HG02938 (cell line): ENCODE data around the gene TM4SF20.
A peak's percentile ranks its signal among the peaks of the same experiment; 100 is the strongest.

Experiments
- ATAC-seq: cut with Tn5 transposase; IDR thresholded peaks from one replicate; pipeline ENCODE4 v1.9.1; 2021; ENCODE audit warnings: mild to moderate bottlenecking, moderate library complexity; ENCODE audit not compliant: unreplicated experiment

TM4SF20 gene, protein sequence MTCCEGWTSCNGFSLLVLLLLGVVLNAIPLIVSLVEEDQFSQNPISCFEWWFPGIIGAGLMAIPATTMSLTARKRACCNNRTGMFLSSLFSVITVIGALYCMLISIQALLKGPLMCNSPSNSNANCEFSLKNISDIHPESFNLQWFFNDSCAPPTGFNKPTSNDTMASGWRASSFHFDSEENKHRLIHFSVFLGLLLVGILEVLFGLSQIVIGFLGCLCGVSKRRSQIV

DNA sequence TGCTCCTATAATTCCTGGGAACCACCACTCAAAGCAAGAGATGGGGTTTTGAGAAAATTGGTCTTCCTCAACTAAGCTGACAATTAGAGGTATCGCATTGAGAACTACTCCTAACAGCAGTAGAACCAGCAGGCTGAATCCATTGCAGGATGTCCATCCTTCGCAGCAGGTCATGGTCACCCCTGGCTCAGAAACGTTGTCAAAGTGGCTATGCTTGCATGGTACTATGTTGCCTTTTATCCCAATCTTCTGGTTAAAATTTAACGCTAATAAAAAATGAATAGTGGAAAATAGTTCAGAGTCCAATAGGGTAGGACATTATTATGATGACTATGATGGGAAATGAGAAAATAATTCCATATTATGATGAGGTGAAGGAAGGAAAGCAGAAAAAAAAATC lies at the start of gene TM4SF20:
Gene TM4SF20, minus strand, starts transcription at position 212 of the 400 bp plus-strand sequence. Its CDS starts 38 bp downstream, at position 174.
- ATAC-seq = no peak

DNA sequence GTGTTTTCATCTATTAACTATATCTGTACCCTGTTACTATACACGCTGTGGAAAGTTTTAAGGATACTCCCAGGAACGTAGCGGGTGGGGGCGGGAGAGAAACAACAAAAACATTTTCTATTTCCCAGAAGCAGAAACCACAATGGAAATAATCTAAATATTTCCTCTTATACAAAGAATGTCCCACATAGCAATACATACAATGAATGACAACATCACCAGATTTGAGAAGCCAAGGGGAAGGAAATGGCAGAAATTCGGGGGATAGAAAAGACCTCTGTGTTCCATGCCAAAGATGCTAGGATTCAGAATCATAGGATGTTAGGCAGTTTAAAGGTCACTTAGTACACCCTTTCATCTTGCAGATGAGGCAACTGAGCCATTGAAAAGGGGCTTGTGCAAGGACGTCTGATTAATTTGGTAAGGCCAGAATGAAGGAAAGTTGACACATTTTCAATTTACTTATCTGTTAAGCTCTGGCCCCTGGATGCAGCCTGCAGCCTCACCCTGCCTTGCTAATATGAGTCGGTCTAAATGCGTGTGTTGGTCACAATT lies 49.7 kb upstream of the TM4SF20 start:
- ATAC-seq = no peak

DNA sequence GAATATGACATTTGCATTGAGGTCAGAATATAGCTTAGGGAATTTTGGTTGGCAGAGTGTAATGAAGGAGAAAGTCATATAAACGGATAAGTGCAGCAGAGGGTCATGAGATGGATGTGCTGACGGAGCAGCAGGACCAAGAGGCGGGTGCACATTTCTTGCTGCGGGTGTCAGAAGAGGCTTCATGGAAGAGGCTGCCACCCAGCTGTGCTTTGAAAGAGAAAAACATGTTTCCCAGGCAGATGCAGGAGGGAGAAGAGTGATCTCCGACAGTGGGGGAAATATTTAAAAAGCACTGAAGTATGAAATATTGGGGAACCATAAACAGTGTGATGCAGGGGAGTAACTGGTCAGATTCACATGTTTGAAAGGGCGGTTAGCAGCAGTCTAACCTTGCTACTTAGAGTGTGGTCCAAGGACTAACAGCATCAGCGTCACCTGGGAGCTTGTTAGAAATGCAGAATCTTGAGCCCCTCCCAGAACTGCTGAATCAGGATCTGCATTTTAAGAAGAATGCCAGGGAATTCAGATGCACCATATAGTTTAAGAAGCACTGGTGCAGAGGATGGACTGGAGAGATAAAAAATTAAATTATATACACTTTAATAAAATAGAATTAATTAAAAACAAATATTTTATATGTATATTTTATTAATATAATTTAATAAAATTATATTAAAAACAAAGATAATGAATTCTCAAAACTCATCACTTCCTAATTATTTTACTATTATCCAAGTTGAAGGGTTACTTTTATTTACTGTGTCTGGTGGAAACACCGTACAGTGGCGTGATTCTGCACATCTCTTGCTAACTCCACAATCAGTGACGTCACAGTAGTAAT lies 44.8 kb upstream of the TM4SF20 start:
- no peak for ATAC-seq

DNA sequence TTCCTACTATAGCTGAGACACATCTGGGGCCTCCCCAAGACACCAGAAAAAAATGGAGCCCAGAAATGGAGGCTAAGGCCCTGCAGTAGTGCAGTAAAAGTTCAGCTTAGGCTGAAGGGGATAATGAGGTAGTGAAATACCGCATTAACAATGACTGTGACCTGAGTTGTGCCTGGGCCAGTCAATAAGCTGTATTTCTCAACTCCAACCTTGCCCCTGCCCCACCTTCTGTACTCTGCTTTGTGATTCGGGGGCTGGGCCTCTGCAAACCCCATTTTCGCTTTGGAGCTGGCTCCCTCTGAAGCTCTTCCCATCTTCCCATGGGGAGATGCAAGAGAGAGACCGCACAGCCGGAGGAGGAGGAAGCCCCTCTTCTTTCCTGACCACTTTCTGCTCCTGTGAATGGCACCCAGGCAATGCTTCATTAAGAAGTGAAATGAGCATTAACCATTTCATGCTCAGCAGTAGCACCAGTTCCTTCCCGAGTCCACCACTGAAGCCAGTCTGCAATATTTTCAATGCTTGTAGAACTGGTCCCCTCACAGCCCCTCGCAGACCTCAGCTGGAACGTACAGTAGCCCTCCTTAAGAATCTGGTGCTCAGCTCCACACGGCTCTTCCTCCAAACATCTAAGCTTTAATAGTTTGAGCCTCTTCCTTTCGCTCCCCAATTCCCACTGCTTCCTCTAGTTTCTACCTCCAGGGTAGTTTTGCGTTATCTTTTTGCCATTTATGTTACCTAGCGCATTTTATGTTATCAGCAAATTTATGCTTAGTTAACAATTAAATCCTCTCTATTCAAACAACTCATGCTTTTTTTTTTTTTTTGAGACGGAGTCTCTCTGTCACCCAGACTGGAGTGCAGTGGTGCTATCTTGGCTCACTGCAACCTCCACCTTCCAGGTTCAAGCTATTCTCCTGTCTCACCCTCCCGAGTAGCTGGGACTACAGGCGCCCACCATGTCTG lies 41.3 kb upstream of the TM4SF20 start:
- no peak for ATAC-seq

DNA sequence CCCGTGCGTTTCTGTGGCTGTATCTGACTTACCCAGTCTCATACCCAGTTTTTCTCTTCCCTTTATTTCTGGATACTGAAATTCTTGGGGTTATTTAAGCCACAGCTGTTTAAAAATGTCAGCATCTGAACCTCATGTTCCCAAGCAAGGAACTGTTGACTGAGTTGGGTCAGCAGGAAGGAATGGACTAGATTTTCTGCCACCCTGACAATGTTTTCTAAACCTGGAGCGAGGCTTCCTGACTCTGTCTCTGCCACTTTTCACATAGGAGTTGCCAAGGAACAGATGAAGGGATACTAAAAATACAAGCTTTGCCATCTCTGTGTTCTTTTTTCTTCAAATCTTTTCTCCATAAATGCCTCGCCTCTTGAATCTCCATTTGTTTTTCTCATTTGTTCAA lies 37.6 kb upstream of the TM4SF20 start:
- ATAC-seq = no peak

DNA sequence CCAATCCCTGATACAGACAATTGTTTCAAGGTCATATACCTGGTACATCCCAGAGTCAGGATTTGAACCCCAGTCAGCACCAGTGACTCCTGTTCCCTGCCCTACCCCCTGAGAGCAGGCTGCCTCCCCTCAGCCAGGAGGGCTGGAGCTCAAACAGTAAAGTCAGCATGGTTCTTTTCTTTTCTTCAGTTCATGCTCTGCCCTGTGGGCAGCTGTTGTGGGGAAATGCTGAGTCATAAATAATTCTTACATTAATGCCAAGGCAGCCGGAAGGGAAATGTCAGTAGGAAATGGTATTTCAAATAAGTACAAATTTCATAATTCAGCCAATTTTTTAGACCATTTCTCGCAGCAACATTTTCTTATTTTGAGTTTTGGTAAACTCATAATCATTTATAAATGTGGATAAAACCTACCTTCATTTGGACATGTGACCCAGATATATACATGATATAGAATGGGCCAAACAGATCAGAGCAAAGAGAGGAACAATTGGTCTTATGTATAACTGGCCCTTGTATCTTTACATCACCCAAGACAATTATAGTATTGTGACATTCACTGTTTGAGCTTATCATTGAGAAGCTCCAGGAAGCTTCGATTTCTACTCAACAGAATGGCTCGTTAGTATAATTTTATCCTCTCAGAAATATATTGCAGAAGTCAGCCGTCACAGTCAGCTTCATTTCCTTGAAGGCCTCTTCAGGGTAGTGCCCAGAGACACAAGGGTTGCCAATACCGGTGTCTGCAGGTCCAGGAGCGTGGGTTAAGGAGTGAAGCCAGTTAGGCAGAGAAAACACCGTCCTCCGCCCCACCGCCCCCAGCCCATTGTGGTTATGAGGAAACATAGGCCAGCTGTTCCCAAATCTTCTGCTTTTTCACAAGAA lies 36.7 kb upstream of the TM4SF20 start:
- peak; percentile 48 for ATAC-seq

DNA sequence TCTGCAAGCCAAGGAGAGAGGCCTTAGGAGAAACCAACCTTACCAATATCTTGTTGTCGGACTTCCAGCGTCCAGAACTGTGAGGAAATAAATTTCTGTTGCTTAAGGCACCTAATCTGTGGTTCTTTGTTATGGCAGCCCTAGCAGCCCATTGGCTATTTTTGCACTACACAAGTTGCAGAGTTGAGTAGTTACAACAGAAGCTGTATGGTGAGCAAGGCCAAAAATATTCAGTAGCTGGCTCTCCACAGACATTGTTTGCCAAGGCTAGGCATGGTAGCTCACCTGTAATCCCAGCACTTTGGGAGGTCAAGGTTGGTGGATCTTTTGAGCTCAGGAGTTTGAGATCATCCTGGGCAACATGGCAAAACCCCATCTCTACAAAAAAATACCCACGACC lies 35.7 kb upstream of the TM4SF20 start:
- ATAC-seq = no peak

DNA sequence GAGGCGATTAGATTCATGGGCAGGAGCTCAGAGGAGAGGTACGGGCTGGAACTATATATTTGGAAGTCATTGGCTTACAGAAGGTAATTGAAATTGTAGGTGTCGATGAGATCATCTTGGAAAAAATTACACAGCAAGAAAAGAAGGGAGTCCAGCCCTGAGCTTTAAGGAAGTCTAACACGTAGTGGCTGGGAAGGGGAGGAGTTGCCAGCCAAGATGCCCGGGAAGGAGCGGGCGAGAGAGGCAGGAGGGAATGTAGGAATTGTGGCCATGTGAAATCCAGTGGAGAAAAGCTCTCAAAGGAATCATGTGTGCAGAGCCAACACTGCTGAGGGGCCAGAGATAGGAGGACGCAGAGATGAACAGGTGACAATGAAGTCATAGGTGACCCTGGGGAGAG lies 34.3 kb upstream of the TM4SF20 start:
- ATAC-seq = no peak

DNA sequence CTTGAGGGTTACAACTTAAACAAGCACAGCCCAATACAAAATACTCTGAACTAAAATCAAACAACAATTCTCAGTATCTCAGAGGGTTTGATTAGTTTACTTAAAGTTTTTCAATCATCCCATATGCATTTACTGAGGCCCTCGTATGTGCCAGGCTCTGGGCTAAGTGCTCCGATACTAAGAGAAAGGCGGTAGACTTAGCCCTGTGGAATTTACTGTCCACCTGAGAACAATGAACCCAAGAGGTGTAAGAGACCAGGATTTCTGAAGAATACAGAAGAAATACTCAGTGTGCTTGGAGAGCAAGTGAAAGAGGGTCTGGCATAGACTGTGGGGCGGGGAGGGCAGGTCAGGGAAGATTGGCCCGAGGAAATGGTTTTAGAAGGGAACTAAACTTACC lies 33.8 kb upstream of the TM4SF20 start:
- no peak for ATAC-seq

DNA sequence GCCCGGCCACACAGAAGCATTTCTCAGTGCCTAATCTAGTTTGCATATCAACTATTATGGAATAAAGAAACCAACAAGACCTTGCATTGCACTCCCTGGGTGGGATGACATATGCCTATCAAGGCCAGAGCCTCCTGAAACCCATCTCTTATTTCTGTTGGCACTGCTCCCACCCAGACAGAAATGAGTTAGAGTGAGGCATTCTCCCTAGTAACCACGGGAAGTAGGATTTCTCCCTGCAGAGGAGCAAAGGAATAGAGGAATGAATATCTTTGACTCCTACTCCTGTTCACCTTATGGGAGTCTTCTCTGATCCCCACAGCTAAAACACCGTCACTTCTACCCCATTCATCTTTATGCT lies 32.9 kb upstream of the TM4SF20 start:
- ATAC-seq = no peak

DNA sequence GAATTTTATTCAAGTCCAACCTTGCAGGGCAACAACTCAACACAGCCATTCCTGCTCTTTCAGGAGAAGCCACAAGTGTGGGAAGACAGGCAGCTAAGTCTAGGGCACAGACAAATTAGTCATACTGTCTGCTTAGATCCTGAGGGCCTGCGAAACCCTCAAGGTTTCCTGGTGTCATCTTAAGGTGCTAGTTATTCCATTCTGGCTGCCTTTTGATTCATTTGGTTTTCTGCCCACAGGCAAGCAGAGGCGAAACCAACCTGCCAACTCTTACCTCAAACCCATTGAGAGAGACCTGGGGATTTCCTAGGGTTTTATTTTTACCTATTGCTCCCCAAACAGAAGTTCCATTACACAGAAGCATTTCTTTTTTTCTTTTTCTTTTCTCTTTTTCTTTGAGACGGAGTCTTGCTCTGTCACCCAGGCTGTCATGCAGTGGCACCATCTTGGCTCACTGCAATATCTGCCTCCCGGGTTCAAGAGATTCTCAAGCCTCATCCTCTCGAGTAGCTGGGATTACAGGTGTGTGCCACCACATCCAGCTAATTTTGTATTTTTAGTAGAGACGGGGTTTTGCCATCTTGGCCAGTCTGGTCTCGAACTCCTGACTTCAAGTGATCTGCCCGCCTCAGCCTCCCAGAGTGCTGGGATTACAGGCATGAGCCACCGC lies 32.3 kb upstream of the TM4SF20 start:
- ATAC-seq = peak; percentile 59

DNA sequence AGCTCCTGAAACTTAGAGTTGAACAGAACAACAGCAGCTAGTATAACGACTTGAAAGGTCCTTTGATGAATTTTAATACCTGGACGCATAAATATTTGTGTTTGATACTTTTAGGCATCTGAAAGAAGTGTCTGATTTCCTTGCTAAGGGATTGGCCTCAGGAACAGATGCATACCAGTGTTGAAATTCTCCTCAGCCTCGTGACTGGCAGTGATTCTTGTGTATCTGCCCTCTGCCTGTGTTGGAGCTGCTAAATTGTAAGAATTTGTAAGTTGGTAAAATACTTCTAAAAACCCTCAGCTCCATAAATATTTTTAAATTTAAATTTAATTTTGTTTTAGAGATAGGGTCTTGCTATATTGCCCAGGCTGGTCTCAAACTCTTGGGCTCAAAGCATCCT lies 31.1 kb upstream of the TM4SF20 start:
- ATAC-seq = no peak

DNA sequence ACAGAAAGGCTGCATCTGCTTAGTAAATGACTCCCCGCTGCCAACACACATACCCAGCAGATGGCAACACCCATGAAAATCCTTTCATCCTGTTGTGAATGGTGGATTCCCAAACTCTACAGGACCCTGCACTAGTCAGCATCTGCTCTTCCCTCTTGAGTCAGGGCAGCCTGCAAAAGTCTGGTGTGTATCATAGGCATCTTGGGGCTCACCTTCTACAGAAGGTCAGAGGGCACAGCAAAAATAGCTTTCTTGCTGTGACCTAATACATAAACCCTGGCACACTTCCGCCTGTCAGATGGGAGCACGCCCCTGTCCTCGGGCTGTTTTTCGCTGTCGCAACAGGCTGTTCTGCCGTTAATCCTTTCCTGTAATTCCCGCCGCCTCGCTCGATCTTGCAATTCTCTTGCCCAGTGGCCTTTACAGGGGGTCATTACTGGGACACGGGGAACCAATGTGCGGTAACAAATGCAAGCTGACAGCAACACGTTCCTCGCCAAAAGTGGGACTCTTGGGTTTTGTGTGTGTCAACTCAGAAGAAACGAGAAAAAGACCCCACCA lies 28.6 kb upstream of the TM4SF20 start:
- ATAC-seq = no peak

DNA sequence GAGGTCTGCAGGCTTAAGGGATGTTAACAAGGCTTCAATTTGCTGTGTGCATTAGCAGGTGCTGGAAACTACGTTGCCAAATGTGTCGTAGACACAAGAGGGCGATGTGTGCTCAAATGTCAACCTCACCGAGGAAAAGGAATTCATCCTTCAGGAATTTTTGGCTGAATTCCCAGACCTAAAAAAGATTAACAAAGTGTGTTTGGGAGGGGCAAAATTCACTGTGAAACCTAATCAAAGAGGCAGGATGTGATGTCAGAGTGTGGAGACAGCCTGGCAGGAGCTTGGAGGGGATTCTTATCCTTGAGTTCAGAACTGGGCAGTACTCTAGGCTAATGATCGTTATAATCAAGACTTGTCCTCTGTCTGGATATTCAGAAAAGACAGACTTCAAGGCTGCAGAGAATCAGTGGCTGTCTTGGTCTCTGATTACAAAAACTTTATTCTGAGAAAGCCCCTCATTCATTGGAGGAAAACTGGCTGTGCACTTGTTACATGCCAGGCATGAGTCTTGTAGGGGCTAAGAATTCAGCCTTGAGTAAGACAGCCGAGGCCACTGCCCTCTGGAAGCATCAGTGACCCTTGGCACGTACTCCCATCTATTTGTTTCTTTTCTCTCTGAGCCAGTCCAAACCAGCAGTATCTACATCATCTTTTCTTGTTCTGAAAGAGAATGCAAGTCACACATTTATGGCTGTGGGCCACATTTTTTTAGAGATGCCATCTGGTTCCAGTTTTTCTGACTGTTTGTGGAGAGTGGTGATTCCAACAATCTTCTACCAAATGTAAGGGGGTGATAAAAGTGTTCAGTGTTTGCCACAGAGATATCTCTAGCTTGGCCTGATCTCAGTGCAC lies 27.3 kb upstream of the TM4SF20 start:
- peak; percentile 40 for ATAC-seq

DNA sequence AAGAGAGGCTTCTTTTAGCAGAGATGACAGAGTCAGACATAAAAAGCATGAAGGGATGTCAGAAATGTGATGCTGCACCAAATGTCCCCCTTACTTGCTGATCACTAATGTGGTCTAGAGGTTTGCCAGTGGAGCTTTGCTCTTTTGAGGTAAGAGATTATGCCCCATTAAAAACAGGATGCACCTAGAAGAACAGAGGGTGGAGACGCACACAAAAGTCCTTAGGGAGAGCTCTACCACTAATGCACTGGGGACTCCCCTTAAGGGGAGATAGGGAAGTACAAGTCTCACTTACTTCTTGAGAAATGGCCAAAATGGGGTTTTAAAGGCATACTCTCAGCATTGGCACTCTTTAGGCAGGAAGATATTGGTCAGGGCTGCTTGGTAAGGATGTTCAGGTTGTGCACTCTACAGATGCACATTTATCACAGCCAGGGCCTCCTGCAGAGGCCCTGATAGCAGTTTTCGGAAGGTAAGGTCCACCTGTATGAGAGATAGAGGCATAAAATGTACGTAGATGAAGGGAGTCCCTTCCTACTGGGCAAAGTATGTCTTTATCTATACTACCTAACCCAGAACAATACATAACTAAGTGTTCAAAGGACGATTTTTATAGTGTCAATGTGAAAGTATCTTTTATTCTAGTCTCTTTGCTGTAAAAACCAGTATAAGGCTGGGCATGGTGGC lies 25.6 kb upstream of the TM4SF20 start:
- ATAC-seq = no peak

DNA sequence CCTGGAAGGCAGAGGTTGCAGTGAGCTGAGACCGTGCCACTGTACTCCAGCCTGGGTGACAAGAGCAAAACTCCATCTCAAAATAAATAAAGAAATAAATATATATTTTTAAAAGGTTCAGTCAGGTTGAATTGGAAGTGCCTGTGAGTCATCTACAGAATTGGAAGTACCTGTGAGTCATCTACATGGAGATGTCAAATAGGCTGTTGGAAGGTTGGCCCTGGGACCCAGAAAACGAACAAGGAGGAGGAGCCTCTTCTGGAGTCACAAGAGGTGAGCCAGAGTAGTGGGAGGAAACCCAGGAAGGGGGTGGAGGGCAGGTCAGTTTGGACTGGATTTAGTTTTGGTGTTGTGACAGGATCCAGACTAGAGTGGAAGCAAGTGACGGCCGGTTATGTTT lies 23.9 kb upstream of the TM4SF20 start:
- no peak for ATAC-seq

DNA sequence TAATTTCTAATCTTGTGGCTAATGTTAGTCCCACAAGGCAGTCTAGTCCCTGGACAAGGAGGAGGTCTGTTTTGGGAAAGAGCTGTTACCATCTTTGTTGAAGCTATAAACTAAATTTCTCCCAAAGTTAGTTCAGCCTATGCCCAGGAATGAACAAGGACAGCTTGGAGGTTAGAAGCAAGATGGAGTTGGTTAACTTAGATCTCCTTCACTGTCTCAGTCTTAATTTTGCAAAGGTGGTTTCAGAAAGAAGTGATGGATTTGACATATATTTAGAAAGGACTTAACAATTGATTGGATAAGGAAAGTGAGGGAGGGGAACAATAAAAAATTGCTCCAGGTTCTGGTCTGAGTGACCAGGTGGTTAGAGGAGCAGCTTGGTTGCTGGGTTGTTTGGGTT lies 23.2 kb upstream of the TM4SF20 start:
- no peak for ATAC-seq

DNA sequence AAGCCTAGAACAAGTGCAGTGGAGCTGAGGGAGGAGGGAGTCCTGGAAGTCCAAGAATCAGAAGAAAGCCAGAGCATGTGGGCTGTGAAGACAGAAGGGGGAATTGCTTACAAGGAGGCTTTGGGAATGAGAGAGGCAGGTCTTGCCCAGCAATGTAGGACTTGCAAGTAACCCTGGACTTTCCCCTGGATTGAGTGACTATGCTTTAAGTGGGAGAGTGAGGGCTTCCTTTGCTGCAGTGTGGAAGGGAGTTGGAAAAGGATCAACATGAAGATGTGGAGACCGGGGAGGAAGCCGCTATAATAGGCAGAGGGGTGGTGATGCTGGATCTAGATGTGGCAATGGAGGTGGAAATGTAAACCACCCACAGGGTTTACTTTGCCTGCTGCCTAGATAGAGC lies 22.4 kb upstream of the TM4SF20 start:
- ATAC-seq = no peak
